HK-2 (cell line): ENCODE measurements around the gene ZNF263.

Source experiments
- DNase-seq: peaks from one replicate; pipeline ENCODE4 v3.0.0-alpha.2; 2018; ENCODE audit not compliant: unreplicated experiment

Gene ZNF263

DNA sequence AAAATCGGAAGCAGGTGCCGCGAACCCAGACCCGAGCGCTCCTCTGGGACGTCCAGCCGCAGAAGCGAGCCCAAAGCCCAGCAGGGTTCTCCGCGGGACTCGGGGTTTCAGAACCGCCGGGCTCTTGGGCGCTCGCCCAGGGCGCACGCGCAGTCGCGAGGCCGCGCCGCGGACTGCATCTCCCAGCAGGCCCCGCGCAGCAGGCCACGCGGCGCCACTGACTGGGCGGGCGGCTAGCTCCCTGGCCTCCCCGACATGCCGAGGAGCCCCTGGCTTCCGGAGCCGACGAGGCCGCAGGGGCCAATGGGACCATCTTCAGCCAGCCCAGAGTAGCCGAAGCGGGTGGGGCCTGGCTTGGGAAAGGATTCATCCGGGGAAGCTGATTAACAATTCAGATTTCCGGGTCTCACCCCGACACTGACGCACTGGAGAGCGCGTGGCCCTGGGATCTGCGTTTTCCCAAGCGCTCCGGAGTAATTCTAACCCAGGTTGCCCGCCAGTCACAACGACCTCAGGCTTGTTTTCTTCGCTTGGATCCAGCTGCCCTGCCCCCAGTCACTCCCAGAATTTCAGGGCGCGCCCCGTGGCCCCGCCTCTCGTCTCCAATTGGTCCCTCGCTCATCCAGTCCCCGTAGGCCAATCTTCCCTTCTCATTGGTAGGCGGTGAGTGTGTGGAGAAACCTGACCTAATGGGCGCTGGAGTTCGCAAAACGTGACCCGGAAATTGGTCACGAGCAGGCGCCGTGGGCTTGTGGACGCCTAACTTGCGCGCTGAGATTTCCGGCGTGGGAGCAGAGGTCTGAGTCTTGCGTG, at the start of gene ZNF263:
Gene ZNF263 (plus strand): TSS at position 762 of the 813 bp plus-strand sequence. CDS start 328 bp downstream, outside the sequence.
- peak; percentile 90 for DNase-seq

- DNase-seq = no peak
Measured at GRCh38 chr16:3234543-3234856, 48.8 kb upstream of the ZNF263 start.

DNA sequence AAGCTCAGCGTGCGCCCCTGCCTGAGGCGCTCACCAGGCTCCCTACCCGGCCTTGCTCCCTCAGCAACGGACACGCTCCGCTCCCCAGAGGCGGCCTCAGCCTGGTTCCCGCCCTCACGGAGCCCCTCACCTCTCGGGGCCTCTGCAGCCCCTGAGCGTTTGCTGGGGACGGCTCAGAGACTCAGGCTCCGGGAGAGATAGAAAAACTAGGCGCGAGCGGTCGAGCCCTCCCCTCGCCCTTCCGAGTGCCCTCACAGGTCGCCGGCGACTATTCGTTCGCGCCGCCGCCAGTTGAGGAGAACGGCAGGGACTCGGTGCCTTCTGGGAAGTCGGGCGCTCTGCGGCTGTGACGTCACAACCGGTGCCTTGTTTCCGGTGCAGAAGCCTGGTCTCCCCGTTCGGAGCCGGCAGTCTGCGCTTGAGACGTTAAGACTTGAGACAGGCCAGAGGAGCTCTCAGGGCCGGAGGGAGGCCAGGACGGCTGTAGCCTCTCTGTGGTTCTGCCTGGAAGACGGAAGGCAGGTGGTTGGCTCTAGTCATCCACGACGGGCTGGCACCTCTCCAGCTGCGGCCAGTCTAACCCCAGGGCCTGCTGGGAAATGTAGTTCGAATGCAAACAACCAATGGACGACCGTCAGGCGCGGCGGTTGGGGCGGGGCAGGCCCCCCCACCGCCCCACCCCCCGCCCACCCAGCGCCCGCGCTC, 48.3 kb upstream of the ZNF263 start, which contains the start of gene ZNF200:
Gene ZNF200 (minus strand): TSS at position 302 of the 705 bp plus-strand sequence. CDS start 1,403 bp downstream, outside the sequence.
- DNase-seq = peak; percentile 85

GRCh38 chr16:3235856-3236669, 47.2 kb upstream of the ZNF263 start:
- no peak for DNase-seq

- no peak for DNase-seq
Measured at GRCh38 chr16:3241761-3242160, 41.5 kb upstream of the ZNF263 start.

- DNase-seq = no peak
Measured at GRCh38 chr16:3242709-3243108, 40.6 kb upstream of the ZNF263 start.

DNA sequence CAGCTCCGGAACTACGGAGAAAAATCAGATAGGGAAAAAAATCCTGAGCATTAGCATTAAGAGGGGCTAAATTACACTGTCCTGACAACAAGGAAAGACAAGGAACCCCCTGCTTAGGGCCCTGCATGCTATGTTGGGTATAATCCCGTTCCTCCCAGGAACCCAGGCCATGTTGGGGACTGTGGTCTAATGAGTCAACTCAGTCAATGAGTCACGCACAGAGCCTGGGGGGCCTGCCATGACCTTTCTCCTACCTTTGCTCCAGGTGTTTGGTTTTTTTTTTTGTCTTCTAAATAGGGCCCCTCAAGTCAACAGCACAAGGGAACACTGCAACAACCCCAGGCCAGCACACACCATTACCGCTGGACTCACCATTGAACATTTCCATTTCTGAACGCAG, 39.4 kb upstream of the ZNF263 start:
- no peak for DNase-seq

- no peak for DNase-seq
Measured at GRCh38 chr16:3246002-3246401, 37.3 kb upstream of the ZNF263 start.

DNA sequence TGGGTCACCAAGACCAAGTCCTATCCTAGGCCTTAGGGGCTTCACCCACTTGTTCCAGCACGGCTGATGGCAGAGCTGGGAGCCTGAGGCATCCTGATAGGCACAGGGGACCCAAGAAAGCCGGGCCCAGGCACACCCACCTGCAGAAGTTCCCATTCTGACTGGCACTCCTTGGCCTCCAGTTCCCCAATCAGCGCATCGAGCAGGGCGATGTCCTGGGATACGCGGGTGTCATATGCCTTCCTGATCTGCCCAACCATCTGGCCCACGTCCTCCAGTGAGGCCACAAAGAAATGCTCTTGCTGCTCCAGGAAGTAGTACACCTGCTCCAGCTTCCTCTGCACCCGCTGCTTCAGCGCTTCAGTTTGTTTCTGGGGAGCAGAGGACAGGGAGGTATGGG, 36.4 kb upstream of the ZNF263 start:
- no peak for DNase-seq

DNA sequence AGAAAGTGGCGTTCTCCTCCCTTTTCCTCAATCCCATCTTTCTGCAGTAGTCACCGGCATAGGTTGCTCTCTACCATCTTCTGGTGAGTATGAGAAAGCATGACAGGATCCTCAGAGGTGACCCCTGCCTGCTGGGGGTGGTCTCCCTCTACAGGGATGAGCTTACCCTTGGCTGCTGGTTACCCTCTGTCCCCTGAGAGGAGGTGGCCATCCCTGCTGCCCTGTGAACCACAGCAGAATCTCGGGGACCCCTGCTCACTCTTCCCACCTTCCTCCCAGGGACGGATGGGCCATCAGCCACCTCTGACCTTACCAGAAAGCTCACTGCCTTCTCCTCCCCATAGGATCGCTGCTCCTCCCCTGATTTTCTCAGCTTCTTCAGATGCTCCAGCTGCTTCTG, 34.7 kb upstream of the ZNF263 start:
- no peak for DNase-seq

GRCh38 chr16:3249020-3249419, 34.3 kb upstream of the ZNF263 start:
- DNase-seq = no peak

- DNase-seq = no peak
Measured at GRCh38 chr16:3249451-3249850, 33.8 kb upstream of the ZNF263 start.

- no peak for DNase-seq
Measured at GRCh38 chr16:3252967-3253366, 30.3 kb upstream of the ZNF263 start.

DNA sequence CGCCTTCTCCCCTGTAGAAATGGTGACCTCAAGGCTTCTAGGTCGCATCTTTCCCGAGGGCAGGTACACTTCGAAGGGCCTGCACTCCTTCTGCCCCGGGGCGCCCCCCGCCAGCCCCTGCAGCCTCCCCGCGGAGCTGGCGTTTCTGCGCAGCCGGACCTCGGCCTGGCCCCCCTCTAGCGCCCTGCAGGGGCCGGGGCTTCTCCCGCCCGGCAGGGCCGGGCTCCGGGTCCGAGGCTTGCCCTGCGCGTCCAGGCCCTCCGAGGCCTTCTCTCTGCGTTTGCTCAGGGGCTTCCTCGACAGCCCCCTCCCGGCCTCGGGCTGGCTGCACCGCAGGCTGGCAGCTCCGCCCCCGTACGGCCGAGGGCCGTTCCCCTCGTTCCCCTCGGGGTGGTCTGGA, 29.0 kb upstream of the ZNF263 start:
- DNase-seq = no peak

- DNase-seq = peak; percentile 18
Measured at GRCh38 chr16:3256146-3256865, 27.0 kb upstream of the ZNF263 start, which contains the start of gene MEFV. Gene MEFV (minus strand): TSS chr16:3256633. CDS start chr16:3256587, 46 bp downstream.

DNA sequence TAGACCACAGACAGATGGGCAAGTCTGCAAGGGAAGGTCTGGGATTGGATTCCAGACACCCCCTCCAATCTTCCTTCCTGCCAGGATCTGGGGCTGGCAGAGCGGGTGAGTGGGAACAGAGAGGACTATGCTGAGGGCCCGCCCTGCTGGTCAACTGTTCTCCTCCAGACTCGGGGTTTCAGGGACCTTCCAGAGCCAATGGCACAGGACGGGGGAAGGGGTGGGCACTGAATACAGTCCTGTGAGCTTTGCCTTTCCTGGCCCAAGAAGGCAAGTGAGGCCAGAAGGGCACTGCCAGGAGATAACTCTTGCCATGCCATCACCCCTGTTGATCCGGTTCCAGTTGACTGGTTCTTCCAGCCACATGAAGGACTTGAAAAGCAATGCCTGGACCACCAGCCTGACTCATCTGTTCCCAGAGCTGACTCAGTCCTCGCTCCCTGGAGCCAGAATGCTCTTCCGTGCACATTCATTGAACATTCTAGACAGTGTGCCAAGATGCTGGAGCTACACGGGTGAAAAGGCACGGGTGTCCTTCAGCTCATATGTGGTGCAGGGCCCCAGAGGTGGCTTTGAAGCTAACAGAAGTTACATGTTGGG, 26.3 kb upstream of the ZNF263 start:
- peak; percentile 75 for DNase-seq

- no peak for DNase-seq
Measured at GRCh38 chr16:3259836-3260235, 23.5 kb upstream of the ZNF263 start.

DNA sequence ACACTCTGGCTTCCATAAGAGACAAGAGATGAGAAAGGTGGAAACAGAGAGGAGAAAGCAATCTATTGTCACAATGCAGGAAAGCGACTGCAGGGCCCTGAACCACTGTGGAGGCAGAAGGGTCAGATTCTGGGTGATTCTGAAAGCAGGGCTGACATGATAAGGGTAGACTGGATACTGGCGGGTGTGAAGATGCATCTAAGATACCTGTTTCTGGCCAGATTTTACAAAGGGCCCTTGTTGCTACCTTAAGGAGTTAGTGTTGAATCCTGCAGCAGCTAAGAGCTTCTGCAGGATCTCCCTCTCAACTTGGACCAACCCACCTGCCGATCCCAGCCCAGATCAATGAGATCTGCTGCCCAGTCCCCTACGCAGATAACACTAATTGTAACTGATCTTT, 20.8 kb upstream of the ZNF263 start:
- DNase-seq = no peak

DNA sequence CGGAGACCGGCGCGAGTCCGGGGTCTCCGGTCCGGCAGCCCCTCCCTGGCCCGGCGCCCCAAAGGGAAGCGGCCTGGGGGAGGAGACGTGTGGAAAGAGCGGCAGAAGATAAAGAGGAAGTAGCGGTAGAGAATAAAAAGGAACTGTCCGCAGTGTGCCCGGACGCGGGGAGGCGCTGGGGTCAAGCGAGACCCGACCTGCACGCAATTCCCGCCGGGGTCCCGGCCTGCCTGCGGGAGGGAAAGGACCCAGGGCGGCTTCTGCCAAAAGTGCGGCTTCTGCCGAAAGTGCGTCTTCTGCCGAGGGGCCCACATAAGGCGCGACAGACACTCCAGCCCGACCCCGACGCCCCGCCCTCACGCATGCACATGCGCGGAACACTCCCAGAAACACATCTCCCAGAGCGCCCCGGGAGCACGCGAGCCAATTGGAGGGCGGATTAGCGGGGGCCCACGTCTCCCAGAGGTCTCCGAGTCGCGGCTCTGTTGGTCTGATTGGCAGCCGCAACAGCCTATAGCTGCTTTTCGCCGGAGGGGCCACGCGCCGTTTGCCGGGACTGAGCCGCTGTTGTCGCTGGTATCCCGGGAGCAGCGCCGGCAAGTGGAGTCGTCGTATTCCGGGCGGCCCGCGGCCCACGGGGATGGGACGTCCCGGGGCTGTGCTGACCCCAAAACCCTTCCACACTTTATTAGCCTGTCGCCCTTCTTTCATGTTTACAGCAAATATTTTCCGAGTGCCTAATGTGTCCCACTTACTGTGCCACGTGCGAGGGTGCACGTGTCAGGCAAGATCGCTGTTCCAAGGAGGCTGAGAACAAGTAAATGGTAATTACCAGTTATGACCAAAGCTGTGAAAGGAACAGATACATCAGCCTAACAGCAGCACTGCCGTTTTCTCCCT, 18.9 kb upstream of the ZNF263 start:
- DNase-seq = peak; percentile 96

DNA sequence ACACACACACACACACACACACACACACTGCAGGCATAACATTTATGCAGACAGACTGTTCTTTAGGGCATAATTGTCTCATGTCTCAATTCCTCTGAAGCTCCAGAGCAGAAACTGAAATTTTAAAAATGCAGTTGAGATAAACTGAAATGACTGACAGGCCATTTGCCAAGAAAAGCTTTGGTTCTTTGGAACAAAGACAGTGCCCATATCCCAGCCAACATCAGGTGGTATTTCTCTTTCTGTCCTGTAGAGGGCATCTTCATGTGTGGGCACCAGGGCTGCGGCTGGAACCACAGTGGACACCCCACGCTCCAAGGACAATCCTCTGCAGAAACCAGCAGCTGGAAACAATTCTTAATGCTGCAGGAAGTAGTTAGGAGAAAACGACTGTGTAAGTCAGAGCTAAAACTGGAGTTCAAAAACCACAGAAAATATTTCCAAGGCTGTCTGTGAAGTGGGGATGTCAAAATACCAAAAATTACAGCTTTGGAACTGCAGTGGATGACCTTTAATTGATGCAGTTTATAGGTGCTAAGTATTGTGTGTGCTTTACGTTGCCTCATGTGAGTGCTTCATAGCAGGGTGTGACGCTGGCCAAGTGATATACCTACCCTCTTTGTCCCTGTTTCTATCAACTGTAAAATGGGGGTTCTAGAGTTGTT, 16.3 kb upstream of the ZNF263 start:
- no peak for DNase-seq
